ENCODE results near the gene SC5D.

Gene SC5D

DNA sequence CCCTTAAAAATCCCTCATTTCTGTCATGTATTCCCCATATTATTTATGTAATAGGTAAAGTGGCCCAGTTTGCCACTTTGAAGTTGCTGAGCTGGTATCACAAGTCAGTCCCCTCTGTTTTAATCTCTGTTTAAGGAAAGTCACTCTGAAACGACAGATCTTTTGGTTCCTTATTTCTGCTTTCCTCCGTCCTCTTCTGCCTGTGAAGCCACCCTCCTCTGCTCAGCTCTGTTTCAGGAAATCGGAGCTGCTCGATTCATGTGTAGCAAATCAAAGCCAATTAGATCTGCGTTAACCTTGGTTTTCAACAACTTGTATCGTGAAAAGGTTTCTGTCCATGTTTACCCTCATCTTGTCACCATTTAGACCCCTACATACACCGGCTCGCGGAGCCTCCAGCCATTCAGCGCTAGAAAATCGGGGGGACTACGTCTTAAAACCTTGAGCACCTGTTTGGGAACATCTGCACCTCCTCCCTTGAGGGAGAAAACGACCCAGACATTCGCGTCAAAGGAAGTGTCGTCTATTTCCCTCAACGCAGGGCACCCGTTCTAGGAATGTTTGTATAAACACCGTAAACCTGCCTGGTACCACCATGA lies 576 bp upstream of the SC5D start:
- no peak for DNase-seq (ENCODE audit: extremely low read depth in 1 of 2, low read depth in 1 of 2)

DNA sequence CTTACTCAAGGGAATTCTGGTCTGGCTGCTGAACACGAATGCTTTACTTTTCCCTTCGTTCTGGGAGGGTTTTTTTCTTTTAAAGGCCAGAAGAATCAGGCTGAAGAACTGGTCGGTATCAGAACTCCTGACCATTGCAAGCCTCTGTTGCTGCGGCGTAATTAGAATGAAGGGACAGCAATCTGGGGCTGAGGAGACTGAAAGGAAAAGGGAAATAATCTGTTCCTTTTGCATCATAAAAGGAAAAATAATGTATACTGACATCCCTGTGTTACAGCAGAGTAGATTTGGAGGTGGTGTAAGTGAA lies 670 bp downstream of the SC5D start:
- DNase-seq (ENCODE audit: extremely low read depth in 1 of 2, low read depth in 1 of 2), result no peak

DNA sequence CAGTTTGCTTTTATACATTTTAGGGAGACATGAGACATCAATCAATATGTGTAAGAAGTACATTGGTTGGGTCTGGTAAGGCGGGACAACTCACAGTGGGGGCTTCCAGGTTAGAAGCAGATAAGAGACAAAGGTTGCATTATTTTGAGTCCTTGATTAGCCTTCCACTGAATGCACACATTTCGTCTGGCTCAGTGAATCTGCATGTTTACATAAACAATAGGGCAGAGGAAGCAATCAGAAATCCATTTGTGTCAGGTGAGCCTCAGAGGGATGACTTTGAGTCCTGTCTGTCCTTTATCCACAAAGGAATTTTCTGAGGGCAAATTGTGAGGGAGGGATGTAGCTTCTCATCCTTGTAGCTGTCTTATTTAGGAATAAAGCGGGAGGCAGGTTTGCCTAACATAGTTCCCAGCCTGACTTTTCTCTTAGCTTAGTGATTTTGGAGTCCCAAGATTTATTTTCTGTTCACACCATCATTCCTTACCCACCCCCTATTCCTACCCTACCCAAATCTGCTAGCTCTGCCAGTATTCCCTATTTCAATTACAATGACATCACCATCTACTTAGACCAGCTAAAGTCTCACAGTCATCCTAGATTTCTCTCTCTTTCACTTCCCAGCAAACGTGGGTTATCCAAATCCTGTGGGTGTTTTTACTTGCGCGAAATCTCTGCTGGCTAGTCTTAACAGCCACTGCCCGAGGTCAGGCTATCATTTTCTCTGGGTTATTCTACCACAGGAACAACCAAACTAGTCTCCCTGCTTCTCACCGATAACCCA lies 2.9 kb downstream of the SC5D start:
- DNase-seq (ENCODE audit: extremely low read depth in 1 of 2, low read depth in 1 of 2), result no peak

DNA sequence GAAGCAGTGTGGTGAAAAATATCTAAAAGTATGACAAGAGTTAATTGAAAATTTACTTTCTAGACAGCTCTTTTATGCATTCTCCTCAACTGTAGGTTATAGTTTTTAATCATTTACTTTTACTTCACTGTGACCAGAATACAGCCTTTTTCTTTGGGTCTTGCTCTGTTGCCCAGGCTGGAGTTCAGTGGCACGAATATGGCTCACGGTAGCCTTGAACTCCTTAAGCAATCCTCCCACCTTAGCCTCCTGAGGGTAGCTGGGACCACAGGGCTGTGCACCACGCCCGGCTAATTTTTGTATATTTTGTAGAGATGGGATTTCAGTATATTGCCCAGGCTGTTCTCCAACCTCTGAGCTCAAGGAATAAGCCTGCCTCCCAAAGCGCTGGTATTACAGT lies 5.3 kb downstream of the SC5D start:
- DNase-seq (ENCODE audit: extremely low read depth in 1 of 2, low read depth in 1 of 2), result no peak

DNA sequence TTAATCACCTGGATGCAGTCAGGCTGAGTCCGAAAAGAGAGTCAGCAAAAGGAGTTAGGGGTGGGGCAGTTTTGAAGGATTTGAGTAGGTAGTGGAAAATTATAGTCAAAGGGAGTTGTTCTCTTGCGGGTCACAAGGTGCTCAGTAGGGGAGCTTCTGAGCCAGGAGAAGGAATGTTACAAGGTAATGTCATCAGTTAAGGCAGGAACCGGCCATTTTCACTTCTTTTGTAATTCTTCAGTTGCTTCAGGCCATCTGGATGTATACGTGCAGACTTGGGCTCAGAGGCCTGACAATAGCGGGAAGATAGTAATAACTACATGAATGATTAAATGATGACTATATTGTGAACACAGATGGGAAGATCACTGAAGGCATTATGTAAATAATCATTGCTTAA lies 6.2 kb downstream of the SC5D start:
- no peak for DNase-seq (ENCODE audit: extremely low read depth in 1 of 2, low read depth in 1 of 2)

DNA sequence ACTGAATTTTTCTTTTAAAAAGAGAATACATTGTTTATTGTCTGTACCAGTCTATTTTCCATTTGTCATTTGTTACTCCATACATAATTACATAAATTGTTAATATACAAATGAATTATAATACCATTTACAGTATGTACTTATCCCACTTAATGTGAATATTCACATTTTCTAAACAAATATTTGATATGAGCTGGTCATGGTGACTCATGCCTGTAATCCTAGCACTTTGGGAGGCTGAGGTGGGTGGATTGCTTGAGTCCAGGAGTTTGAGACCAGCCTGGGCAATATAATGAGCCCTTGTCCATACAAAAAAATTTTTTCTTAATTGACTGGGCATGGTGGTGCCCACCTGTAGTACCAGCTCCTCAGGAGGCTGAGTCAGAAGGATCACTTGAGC lies 6.8 kb downstream of the SC5D start:
- DNase-seq (ENCODE audit: extremely low read depth in 1 of 2, low read depth in 1 of 2), result no peak

DNA sequence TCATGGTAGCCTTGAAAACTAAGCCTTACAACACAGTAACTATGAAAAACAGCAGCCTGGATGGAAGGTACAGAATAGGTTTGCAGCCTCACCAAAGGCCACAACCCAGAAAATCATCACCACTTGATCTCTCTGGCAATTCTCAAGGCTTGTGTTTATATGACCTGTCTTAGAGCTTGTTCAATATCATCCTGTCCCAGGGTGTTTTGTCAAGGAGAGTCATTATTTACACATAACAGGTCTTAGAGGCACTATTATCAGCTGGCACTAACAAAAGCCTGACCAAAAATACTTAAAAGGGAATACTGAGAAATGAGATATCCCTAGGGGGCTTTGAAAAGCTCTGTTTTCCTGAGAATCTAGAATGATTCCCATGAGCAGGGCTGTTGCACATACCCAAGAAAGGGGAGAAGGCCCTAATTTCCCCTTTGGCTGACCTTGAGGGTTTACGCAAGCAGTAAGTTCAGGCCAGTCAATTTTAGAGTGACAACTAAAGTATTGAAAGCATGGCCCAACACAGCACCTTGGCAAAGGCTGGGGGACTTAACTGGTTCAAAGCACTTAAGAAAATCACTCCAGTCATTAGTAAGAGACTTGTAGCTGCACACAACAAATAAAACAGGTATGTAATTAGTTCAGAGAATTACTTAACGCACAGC lies 7.9 kb downstream of the SC5D start:
- DNase-seq (ENCODE audit: extremely low read depth in 1 of 2, low read depth in 1 of 2), result no peak

DNA sequence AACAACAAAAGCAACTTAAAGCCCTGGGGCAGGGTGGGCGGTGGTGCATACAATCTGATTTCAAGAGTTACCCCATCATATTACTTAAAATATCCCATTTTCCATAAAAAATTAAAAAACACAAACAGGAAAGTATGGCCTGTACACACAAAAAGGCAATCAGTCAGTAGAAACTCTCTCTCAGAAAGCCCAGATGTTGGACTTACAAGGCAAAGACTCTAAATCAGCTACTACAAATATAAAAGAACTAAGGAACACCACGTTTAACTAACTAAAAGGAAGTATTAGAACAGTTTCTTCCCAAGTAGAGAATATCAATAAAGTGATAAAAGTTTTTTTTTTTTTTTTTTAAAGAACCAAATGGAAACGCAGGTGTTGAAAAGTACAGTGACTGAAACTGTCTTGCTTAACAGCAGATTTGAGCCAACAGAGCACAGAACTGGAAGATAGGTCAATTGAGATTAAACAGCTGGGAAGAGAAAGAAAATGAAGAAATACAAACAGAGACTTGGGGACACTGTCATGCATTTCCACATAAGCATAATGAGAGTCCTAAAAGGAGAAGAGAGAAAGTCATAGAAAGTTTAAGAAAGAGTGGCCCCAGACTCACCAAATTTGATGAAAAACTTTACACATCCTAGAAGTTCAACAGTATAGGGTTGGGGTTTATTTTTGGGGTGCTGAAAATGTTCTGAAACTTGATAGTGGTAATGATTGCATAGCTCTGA lies 8.6 kb downstream of the SC5D start:
- no peak for DNase-seq (ENCODE audit: extremely low read depth in 1 of 2, low read depth in 1 of 2)

DNA sequence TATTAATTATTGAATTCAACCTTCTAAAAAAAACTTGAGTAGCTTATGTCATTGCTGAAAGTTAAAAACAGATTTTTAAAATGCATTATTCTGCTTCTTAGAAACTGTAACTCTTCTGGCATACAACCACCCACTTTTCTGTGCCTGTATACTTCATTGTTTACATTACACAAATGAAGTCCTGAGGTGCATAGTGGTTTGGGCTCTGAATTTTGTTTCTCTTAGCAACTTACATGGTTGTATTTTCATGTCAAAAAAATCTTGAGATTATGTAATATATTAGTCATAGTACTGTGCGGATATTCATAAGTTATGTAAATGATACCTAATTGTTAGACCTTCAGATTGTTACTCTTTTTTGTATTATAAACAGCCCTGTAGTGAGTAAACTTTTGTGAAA lies 12.2 kb downstream of the SC5D start:
- no peak for DNase-seq (ENCODE audit: extremely low read depth in 1 of 2, low read depth in 1 of 2)

DNA sequence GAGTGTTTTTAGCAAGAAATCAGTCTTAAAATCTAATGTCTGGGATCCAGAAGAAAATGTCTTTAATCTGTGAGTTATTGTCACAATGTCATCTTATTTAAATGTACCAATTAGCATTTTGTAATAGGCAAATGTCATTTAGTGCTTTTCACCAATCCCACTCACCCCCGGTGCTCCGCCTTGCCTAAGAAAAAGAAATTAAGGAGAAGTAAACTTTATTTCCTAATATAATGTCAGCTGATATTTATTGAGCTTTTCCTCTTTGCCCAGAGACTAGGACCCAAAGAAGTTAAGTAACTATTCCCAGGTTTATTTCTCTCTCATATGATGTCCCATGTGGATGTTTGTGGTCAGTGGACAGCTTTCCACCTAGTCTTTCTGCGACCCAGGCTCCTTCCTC lies 16.2 kb downstream of the SC5D start:
- no peak for DNase-seq (ENCODE audit: extremely low read depth in 1 of 2, low read depth in 1 of 2)

DNA sequence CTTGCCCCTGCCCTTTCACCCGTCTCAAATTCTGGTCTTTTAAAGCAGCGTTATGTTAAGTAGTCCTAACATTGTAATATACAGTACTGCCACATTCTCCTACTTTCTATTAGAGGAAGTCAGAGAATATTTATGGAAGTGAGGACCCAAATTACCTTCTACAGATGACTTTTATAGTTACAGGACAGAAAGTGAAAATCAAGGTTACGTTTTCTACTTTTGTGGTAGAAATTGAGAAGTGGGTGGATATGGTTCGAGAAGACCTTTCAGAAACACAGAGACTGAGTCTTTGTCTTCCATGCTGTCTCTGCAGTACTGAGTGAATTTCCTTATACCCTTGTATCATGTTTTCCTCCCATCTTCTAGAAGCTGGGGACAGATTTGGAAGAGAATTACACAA lies 17.1 kb downstream of the SC5D start:
- DNase-seq (ENCODE audit: extremely low read depth in 1 of 2, low read depth in 1 of 2), result no peak

DNA sequence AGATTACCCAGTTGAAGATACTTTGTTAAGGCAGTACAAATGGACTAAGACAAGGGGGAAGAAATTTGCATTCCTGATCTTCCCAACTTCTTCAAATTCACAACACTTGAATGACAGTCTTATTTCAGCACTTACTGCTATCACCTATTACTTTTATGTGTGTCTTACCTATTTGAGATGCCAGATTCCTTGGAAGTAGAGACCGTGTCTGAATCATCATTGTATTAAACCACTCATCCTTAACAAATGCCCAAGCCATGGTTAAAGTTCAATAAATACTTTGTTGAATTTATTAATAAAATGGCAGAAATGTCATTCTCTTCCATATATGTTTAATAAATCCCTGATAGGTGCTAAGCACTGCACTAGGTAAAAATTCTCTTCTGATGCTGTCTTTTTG lies 18.3 kb downstream of the SC5D start:
- DNase-seq (ENCODE audit: extremely low read depth in 1 of 2, low read depth in 1 of 2), result no peak

DNA sequence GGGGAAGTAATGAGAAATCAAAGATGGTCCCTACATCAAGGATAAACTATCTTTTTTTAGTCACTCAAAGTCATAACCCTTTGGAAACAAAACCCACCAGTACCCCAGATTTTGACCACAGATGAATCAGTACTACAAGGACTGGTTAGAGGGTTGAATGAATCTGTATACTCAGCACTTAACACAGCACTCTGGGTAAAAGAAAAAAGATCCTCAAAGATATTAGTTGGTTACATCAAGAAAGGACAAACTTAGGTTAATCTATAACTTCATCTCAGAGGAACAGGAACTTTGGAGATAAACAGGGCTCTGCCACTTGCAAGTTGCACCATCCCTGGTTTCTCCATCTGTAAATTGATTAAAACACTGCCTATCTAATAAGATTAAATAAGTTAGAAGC lies 18.8 kb downstream of the SC5D start:
- no peak for DNase-seq (ENCODE audit: extremely low read depth in 1 of 2, low read depth in 1 of 2)

DNA sequence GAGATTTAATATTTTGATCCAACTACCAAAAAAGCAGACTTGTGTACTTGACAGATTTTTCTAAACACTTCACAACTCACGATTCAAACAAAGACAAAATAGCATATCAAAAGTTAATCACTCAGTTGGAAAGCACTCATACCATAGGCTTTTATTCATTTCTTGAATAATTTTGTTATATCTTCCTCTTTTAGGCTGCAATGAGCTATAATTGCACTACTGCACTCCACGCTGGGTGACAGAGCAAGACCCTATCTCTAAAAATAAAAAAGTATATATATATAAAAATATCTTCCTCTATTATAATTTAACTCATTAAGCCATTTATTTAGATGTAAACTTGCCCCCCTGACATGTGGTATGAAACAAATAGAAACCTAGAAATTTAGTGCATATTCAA lies 19.9 kb downstream of the SC5D start:
- no peak for DNase-seq (ENCODE audit: extremely low read depth in 1 of 2, low read depth in 1 of 2)

DNA sequence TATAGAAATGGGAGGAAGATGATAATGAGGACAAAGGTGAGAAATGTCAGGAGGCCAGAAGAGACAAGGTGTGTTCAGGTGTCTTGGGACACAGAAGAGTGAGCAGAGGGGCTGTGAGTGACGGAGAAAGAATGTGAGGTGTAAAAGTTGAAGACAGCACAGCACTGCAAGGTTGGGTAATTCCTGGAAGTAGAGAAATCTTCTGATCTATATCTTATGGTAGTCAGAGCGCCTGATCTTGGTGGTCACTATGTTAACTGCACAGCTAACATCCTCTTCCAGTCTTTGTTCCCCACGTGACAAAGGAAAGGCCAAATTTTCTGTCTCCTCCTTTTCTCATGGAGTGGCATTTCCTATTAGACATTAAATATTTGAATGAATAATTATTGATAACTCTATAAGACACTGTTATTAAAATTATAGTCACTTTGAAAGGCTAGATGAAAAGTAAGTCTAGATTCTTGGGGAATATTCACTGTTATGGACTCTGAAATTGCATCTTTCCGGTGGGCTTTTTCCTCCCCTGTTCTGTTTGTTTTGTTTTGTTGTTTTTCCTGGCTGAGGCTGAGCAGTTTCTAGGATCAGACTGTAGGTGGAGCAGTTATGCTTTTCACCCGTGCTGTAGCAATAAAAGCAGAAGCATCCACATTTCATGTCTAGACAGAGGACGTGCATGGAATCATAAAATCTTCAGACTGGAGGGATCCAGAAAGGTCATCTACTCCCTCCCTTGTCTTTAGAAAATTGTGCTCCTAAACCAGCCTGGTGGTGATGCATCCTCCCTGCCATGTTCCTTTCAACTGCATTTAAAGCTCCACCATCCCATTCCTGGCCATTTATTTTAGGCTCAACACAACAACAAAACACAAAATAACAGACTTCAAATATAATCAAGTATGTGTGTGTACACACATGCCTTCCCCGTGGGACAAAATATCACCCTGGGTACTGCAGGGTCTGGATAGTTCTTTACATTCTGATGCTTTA lies 26.6 kb downstream of the SC5D start:
- DNase-seq (ENCODE audit: extremely low read depth in 1 of 2, low read depth in 1 of 2), result no peak

DNA sequence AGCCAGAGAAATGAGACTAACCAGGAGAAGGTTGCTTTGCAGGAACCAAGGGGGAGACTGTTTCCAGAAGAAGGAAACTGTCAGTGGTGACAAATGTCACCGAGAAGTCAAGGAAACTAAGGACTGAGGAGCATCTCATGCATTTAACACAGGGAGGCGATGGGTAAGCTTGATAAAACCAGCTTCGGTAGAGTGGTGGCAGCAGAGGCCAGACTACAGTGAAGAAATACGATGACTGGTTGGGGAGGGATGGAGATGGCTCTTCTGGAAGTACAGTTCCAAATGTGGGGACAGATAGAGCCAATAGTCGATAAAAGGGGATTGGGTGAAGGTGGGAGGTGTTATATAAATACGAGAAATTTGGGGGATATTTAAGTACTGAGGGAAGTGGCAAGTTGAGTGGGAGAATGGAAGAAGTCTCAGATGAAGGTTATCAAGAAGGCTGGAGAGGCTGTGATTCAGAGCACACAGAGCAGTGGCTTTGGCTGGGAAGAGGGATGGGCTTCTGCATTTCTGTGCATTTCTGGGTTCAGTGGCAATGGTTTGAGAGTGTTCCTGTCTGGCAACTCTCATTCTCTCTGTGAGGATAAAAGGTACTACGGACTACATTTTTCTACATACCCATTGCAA lies 29.2 kb downstream of the SC5D start:
- no peak for DNase-seq (ENCODE audit: extremely low read depth in 1 of 2, low read depth in 1 of 2)

DNA sequence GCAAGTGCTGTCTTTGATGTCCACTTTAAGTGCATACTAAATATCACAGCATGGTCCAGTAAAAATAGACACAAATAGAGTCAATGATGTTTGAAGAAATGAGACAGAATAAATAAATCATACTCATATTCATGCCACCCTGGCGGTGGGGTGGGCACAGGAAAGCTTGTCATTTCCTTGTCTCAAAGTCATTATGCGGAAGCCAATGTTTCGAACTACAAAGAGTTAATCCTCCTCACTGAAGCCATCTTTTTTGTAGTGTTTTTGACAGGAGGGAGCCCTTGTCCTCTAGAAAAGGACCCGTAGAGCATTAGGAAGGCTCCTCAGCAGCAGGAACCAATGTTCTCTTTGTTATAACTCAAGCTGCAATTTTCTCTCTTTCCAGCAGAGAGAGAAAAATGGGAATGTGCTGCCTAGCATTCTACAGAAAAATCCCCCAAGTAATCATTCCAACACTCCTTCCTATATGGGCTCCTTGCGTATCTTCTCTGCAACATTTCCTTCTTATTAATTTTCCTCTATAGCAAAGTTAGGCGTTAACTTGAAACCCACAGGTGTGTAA lies 30.6 kb downstream of the SC5D start:
- no peak for DNase-seq (ENCODE audit: extremely low read depth in 1 of 2, low read depth in 1 of 2)

DNA sequence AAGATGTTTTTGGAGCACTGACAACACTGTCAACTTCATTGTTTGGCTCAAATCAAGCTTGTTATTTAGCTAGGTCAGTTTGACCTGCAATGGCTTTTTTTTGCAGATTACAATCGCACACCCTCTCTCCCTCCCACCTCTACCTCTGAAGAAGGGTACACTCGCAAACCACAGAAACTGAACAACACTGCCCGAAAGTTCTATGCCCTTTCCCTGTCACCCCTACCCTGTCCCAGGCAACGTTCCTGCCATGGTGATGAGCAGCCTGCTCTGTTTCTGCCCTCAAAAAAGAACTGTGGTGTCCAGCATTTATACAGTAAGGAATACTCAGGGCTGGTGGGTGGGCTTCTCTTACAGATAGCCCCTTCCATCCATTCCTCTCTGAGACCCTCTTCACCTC lies 33.7 kb downstream of the SC5D start:
- no peak for DNase-seq (ENCODE audit: extremely low read depth in 1 of 2, low read depth in 1 of 2)

DNA sequence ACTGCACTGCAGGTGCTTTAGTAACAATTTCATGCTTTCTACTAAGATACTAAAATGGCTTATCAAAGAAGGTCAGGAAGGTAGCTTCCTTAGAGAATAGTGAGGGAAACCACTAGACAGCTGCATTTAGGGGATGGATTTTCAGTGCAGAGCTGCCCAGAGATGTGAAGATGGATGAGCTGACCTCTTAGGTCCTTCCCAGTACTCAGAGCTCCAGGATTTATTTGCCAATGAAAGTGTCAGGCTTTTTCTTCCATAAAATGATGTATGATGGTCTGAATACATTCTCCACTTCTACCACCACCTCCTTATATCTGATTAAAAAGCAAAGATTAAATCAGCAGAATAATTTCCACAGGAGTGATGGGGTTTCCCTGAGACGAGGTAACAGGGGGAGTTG lies 35.0 kb downstream of the SC5D start:
- DNase-seq (ENCODE audit: extremely low read depth in 1 of 2, low read depth in 1 of 2), result no peak

Data from stimulated activated CD8-positive, alpha-beta memory T cell treated with anti-CD3 and anti-CD28 coated beads, Interleukin-7, amount 100 ng/mL, for 48 hours (primary cell).